ENCODE measurements around the gene PDAP1.

Gene PDAP1

GRCh38 chr7:99408379-99409191 is at the start of gene PDAP1, which contains the start of gene BUD31:
Gene PDAP1 (minus strand): TSS chr7:99408597. CDS start chr7:99408548, 49 bp downstream.
Gene BUD31 (plus strand): TSS chr7:99408969. CDS start chr7:99411093, 2,124 bp downstream.
- no peaks in the 10 kb centered on the region for H3K9me3 Mint-ChIP-seq
- H3K27me3 Mint-ChIP-seq (ENCODE audit: low read depth): no peaks in the 10 kb centered on the region
- H3K4me1 Mint-ChIP-seq (ENCODE audit: low read depth): peaks cover 32% of the 10 kb centered on the region
- peak within 1 kb of the TSS; percentile 93 for H3K27ac Mint-ChIP-seq
- peak; percentile 94 for DNase-seq (ENCODE audit: low spot score)
- peak within 1 kb of the TSS; percentile 93 for H3K4me3 Mint-ChIP-seq
- peaks cover 42% of the 10 kb centered on the region for H3K36me3 Mint-ChIP-seq (ENCODE audit: low read depth)

- H3K36me3 Mint-ChIP-seq (ENCODE audit: low read depth): peaks cover 52% of the 10 kb centered on the region
- no peaks in the 10 kb centered on the region for H3K9me3 Mint-ChIP-seq
- no peaks in the 10 kb centered on the region for H3K27me3 Mint-ChIP-seq (ENCODE audit: low read depth)
- H3K27ac Mint-ChIP-seq: no peak overlapping the region
- peaks cover 5% of the 10 kb centered on the region for H3K4me1 Mint-ChIP-seq (ENCODE audit: low read depth)
- no peak overlapping the region for H3K4me3 Mint-ChIP-seq
- DNase-seq (ENCODE audit: low spot score): no peak
These were observed 49.5 kb upstream of the PDAP1 start for GRCh38 chr7:99457650-99458493.

GRCh38 chr7:99457050-99457649 is 48.8 kb upstream of the PDAP1 start:
- no peaks in the 10 kb centered on the region for H3K9me3 Mint-ChIP-seq
- H3K4me3 Mint-ChIP-seq: no peak overlapping the region
- no peaks in the 10 kb centered on the region for H3K27me3 Mint-ChIP-seq (ENCODE audit: low read depth)
- peaks cover 49% of the 10 kb centered on the region for H3K36me3 Mint-ChIP-seq (ENCODE audit: low read depth)
- peak overlapping the region; percentile 26 for H3K27ac Mint-ChIP-seq
- DNase-seq (ENCODE audit: low spot score): no peak
- peaks cover 5% of the 10 kb centered on the region for H3K4me1 Mint-ChIP-seq (ENCODE audit: low read depth)

- Mint-ChIP-seq H3K9me3 (no peaks in the 10 kb centered on the region), H3K36me3 (ENCODE audit: low read depth) (peaks cover 49% of the 10 kb centered on the region), H3K27me3 (ENCODE audit: low read depth) (no peaks in the 10 kb centered on the region), H3K4me3 (no peak overlapping the region), H3K4me1 (ENCODE audit: low read depth) (peaks cover 5% of the 10 kb centered on the region), H3K27ac (no peak overlapping the region)
- no peak for DNase-seq (ENCODE audit: low spot score)
These were observed 47.9 kb upstream of the PDAP1 start for GRCh38 chr7:99456288-99456687.

GRCh38 chr7:99455874-99456273 is 47.5 kb upstream of the PDAP1 start:
- Mint-ChIP-seq H3K4me1 (ENCODE audit: low read depth) (peaks cover 8% of the 10 kb centered on the region), H3K36me3 (ENCODE audit: low read depth) (peaks cover 52% of the 10 kb centered on the region), H3K27ac (no peak overlapping the region), H3K9me3 (no peaks in the 10 kb centered on the region), H3K4me3 (no peak overlapping the region), H3K27me3 (ENCODE audit: low read depth) (no peaks in the 10 kb centered on the region)
- no peak for DNase-seq (ENCODE audit: low spot score)

GRCh38 chr7:99453105-99453504 is 44.7 kb upstream of the PDAP1 start:
- Mint-ChIP-seq H3K9me3 (no peaks in the 10 kb centered on the region), H3K27ac (no peak overlapping the region), H3K27me3 (ENCODE audit: low read depth) (no peaks in the 10 kb centered on the region), H3K36me3 (ENCODE audit: low read depth) (peaks cover 40% of the 10 kb centered on the region), H3K4me1 (ENCODE audit: low read depth) (peaks cover 3% of the 10 kb centered on the region), H3K4me3 (no peak overlapping the region)
- no peak for DNase-seq (ENCODE audit: low spot score)

GRCh38 chr7:99452541-99452940 is 44.1 kb upstream of the PDAP1 start:
- DNase-seq (ENCODE audit: low spot score): no peak
- Mint-ChIP-seq H3K9me3 (no peaks in the 10 kb centered on the region), H3K27ac (no peak overlapping the region), H3K4me3 (no peak overlapping the region), H3K36me3 (ENCODE audit: low read depth) (peaks cover 41% of the 10 kb centered on the region), H3K4me1 (ENCODE audit: low read depth) (peaks cover 3% of the 10 kb centered on the region), H3K27me3 (ENCODE audit: low read depth) (no peaks in the 10 kb centered on the region)

- H3K9me3 Mint-ChIP-seq: no peaks in the 10 kb centered on the region
- peaks cover 39% of the 10 kb centered on the region for H3K36me3 Mint-ChIP-seq (ENCODE audit: low read depth)
- no peaks in the 10 kb centered on the region for H3K27me3 Mint-ChIP-seq (ENCODE audit: low read depth)
- H3K4me3 Mint-ChIP-seq: no peak overlapping the region
- H3K4me1 Mint-ChIP-seq (ENCODE audit: low read depth): peaks cover 3% of the 10 kb centered on the region
- H3K27ac Mint-ChIP-seq: no peak overlapping the region
- no peak for DNase-seq (ENCODE audit: low spot score)
These were observed 43.5 kb upstream of the PDAP1 start for GRCh38 chr7:99451936-99452335.

- no peak overlapping the region for H3K27ac Mint-ChIP-seq
- no peaks in the 10 kb centered on the region for H3K9me3 Mint-ChIP-seq
- H3K36me3 Mint-ChIP-seq (ENCODE audit: low read depth): peaks cover 46% of the 10 kb centered on the region
- no peak for DNase-seq (ENCODE audit: low spot score)
- peaks cover 5% of the 10 kb centered on the region for H3K4me1 Mint-ChIP-seq (ENCODE audit: low read depth)
- H3K4me3 Mint-ChIP-seq: no peak overlapping the region
- no peaks in the 10 kb centered on the region for H3K27me3 Mint-ChIP-seq (ENCODE audit: low read depth)
These were observed 40.9 kb upstream of the PDAP1 start for GRCh38 chr7:99449326-99449725.

- H3K36me3 Mint-ChIP-seq (ENCODE audit: low read depth): peaks cover 44% of the 10 kb centered on the region
These were observed 40.5 kb upstream of the PDAP1 start for GRCh38 chr7:99448855-99449254.

GRCh38 chr7:99447943-99448342 is 39.5 kb upstream of the PDAP1 start:
- Mint-ChIP-seq H3K36me3 (ENCODE audit: low read depth) (peaks cover 46% of the 10 kb centered on the region), H3K4me3 (no peak overlapping the region), H3K4me1 (ENCODE audit: low read depth) (peaks cover 9% of the 10 kb centered on the region), H3K27ac (no peak overlapping the region), H3K9me3 (no peaks in the 10 kb centered on the region), H3K27me3 (ENCODE audit: low read depth) (no peaks in the 10 kb centered on the region)
- DNase-seq (ENCODE audit: low spot score): no peak

More at GRCh38 chr7:99448855-99449254, 40.5 kb upstream of the PDAP1 start:
- Mint-ChIP-seq H3K27me3 (ENCODE audit: low read depth) (no peaks in the 10 kb centered on the region), H3K9me3 (no peaks in the 10 kb centered on the region), H3K4me1 (ENCODE audit: low read depth) (peaks cover 5% of the 10 kb centered on the region), H3K27ac (no peak overlapping the region), H3K4me3 (no peak overlapping the region)
- no peak for DNase-seq (ENCODE audit: low spot score)

- Mint-ChIP-seq H3K4me3 (no peak overlapping the region), H3K4me1 (ENCODE audit: low read depth) (peaks cover 14% of the 10 kb centered on the region), H3K36me3 (ENCODE audit: low read depth) (peaks cover 51% of the 10 kb centered on the region), H3K9me3 (no peaks in the 10 kb centered on the region), H3K27ac (peak overlapping the region; percentile 11), H3K27me3 (ENCODE audit: low read depth) (no peaks in the 10 kb centered on the region)
- no peak for DNase-seq (ENCODE audit: low spot score)
These were observed 37.7 kb upstream of the PDAP1 start for GRCh38 chr7:99446096-99446495.

- peaks cover 31% of the 10 kb centered on the region for H3K4me1 Mint-ChIP-seq (ENCODE audit: low read depth)
- H3K9me3 Mint-ChIP-seq: no peaks in the 10 kb centered on the region
- no peaks in the 10 kb centered on the region for H3K27me3 Mint-ChIP-seq (ENCODE audit: low read depth)
- H3K27ac Mint-ChIP-seq: no peak overlapping the region
- H3K4me3 Mint-ChIP-seq: peak overlapping the region; percentile 99
- H3K36me3 Mint-ChIP-seq (ENCODE audit: low read depth): peaks cover 30% of the 10 kb centered on the region
- no peak for DNase-seq (ENCODE audit: low spot score)
These were observed 31.8 kb upstream of the PDAP1 start for GRCh38 chr7:99440195-99440594.
